Heart left ventricle (tissue), 16 donors: ENCODE data around the gene SFTPA1. TPM values are rescaled to one million over a fixed set of nuclear protein-coding genes. Genes with fewer than 3 reads are reported as not detected.
"Not testable (repeated sequence)": the region's sequence is repeated elsewhere in the genome, so short reads cannot be mapped to it uniquely, and the experiment has no call there.

Source experiments
- ATAC-seq, 4 donors: fragments of 200-7000 bp; cut with Tn5 transposase; one replicate each; pipeline ENCODE4 v1.9.1; 2020 to 2022; ENCODE audit warnings: moderate library complexity in 4 of 4, mild to moderate bottlenecking in 3 of 4, moderate number of reproducible peaks in 1 of 4
- DNase-seq, 5 donors: peaks; one replicate each; pipeline ENCODE4 v3.0.0-alpha.2; 2020
- H3K27ac ChIP-seq, 12 donors: fragments of 200-600 bp; sonication (generic) in 4 of 12; one replicate each; pipeline versions ENCODE4 v1.5.0 to v1.8.0; 2016 to 2022; ENCODE audit warnings: mild to moderate bottlenecking in 2 of 12
- H3K27me3 ChIP-seq, 9 donors: fragments of 200-600 bp; sonication (generic) in 2 of 9; one replicate each; pipeline versions ENCODE4 v1.5.1 to v1.8.0; 2016 to 2022; ENCODE audit warnings: mild to moderate bottlenecking in 3 of 9
- H3K36me3 ChIP-seq, 9 donors: fragments of 200-600 bp; sonication (generic) in 2 of 9; one replicate each; pipeline versions ENCODE4 v1.5.0 to v1.8.0; 2018 to 2022; ENCODE audit warnings: mild to moderate bottlenecking in 2 of 9
- H3K4me1 ChIP-seq, 12 donors: fragments of 200-600 bp; sonication (generic) in 4 of 12; one replicate each; pipeline versions ENCODE4 v1.5.0 to v1.8.0; 2016 to 2022; ENCODE audit warnings: mild to moderate bottlenecking in 3 of 12
- H3K4me3 ChIP-seq, 12 donors: fragments of 200-600 bp; sonication (generic) in 4 of 12; one replicate each; pipeline versions ENCODE4 v1.5.0 to v1.8.0; 2017 to 2022; ENCODE audit warnings: mild to moderate bottlenecking in 9 of 12, moderate library complexity in 4 of 12
- H3K9me3 ChIP-seq, 12 donors: fragments of 200-600 bp; sonication (generic) in 4 of 12; one replicate each; pipeline versions ENCODE4 v1.5.0 to v1.8.0; 2016 to 2022; ENCODE audit warnings: mild to moderate bottlenecking in 1 of 12
- CTCF ChIP-seq, 12 donors: fragments of 200-600 bp; sonication (generic) in 4 of 12; IDR thresholded peaks; one replicate each; pipeline versions ENCODE4 v1.5.0 to v1.8.0; 2018 to 2022; ENCODE audit warnings: antibody characterized with exemption in 12 of 12, mild to moderate bottlenecking in 5 of 12
- POLR2A ChIP-seq, 2 donors: fragments of 450-650 bp; IDR thresholded peaks; one replicate each; pipeline ENCODE4 v1.6.1; 2017; ENCODE audit warnings: antibody characterized with exemption in 2 of 2, mild to moderate bottlenecking in 2 of 2, moderate library complexity in 2 of 2
- WGBS, 4 donors: extraction: QIAGEN DNeasy Blood & Tissue Kit in 2 of 4; methylation state at CpG; one replicate each; pipeline versions ENCODE4 v1.1.5 to v1.1.7; 2013 to 2018; 5-methylcytosine and 5-hydroxymethylcytosine counted together
- intact Hi-C, 10 donors: fragments of 100-400 bp; cut with DNase I; formaldehyde crosslinking; loops; one replicate each; pipeline versions ENCODE4 v1.11.1 to v1.14.2; 2022
- polyA plus RNA-seq, 2 donors: library from polyadenylated mRNA; stranded (reverse); fragments of 200-250 nt; gene quantifications; one replicate each; pipeline ENCODE4 v1.2.3, GENCODE V29; 2013
- total RNA-seq, 9 donors: library from RNA; depleted of rRNA in 2 of 9; stranded (reverse); fragments of >200 nt in 2 of 9; fragmentation: NEBNext Ultra II Directional in 3 of 9; extraction: Animal tissue kit (Norgen Biotek cat#: 25700) in 3 of 9; gene quantifications; one replicate each; pipeline versions ENCODE4 v1.1.0 to v1.2.4, GENCODE V29; 2016 to 2023
- donor health status: ischemic (EF 13 %, LVEDD 7.1; RV severe dilation, severe dysfunction).
- donor health status: healthy with polysubstance abuse.
- donor health status: DM: no; HTN: yes; CAD: no.
- donor health status: DM: no; HTN: no; CAD: no.
- donor health status: ischemic (EF 25% LVEDD 6.9; RV normal size, moderate dysfunction).
- donor health status: ischemic (EF 25% LVEDD 5.7; RV mildly dilated, moderate dysfunction).
- donor health status: healthy.
- donor health status: DM: yes; HTN: yes; CAD: no.
- donor health status: ischemic (EF 35%, LVEDD 5.7; RV mildly dilated, moderate dysfunction).
- donor health status: nonischemic (EF 11% LVEDD 7.7; RV severe dilation, severe dysfunction).
- donor health status: DM: yes; HTN: yes; CAD: no.
- donor health status: PGD.
- donor health status: ischemic (EF 29% LVEDD 5.4; RV normal size, mild dysfunction).
- donor health status: nonischemic (EF 23%, LVEDD 6.1; RV moderate dilation, normal function).

SFTPA1 gene
- total and polyA plus RNA-seq, 11 donors: 0.26 TPM; not detected in 10

- H3K27me3 ChIP-seq: no peaks in the 10 kb centered on the region
- H3K4me1 ChIP-seq: no peaks in the 10 kb centered on the region
- DNase-seq (no peak), ATAC-seq (no peak)
- no peaks in the 10 kb centered on the region for H3K36me3 ChIP-seq
- peaks cover 0 to 18% (median 0%) of the 10 kb centered on the region in 12 donors for H3K9me3 ChIP-seq
- no peak overlapping the region for H3K27ac ChIP-seq
- 89 to 94% (median 89%) methylated on average over 1 of the region's 1 CpG for WGBS, 4 donors
- intact Hi-C loops: no loop called here
- TF ChIP-seq POLR2A (IDR thresholded peaks at IDR 0.05) (no peak), CTCF (IDR thresholded peaks at IDR 0.05) (no peak)
- H3K4me3 ChIP-seq: no peak overlapping the region
These were observed 5.4 kb downstream of the SFTPA1 start for GRCh38 chr10:79616164-79616563.

DNA sequence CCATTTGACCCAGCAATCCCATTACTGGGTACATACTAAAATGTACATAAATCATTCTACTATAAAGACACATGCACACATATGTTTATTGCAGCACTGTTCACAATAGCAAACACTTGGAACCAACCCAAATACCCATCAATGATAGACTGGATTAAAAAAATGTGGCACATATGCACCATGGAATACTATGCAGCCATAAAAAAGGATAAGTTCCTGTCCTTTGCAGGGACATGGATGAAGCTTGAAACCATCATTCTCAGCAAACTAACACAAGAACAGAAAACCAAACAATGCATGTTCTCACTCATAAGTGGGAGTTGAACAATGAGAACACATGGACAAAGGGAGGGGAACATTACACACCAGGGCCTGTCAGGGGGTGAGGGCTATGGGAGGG lies 12.9 kb downstream of the SFTPA1 start:
- H3K27ac ChIP-seq, H3K4me3 ChIP-seq, ATAC-seq, H3K36me3 ChIP-seq, intact Hi-C loops, DNase-seq, H3K4me1 ChIP-seq, H3K27me3 ChIP-seq: not testable (repeated sequence)
- peaks cover 0 to 31% (median 7%) of the 10 kb centered on the region in 12 donors for H3K9me3 ChIP-seq

DNA sequence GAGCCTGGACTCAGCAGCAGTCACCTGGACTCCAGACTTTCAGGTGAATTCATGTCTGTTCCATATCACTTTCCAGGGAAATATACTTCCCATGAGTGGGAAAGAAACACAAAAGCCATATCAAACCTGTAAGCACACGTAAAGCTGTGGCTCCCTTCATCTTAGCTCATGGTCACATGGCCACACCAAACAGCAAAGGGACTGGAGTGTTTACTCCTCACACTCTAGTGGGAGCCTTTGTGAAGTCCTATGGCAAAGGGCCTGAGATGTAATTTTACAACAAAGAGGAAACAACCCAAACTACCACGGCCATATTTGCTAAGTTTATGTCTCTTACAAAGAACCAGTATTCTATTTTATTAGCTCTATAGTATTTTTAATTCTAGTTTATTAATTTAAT lies 16.3 kb downstream of the SFTPA1 start:
- H3K36me3 ChIP-seq: no peaks in the 10 kb centered on the region
- no peaks in the 10 kb centered on the region for H3K4me1 ChIP-seq
- ATAC-seq (no peak), DNase-seq (no peak)
- 53 to 82% (median 81%) methylated on average over 2 of the region's 2 CpGs for WGBS, 4 donors
- H3K27ac ChIP-seq: no peak overlapping the region
- intact Hi-C loops: no loop called here
- H3K9me3 ChIP-seq: peaks cover 0 to 28% (median 7%) of the 10 kb centered on the region in 12 donors
- H3K27me3 ChIP-seq: no peaks in the 10 kb centered on the region
- TF ChIP-seq CTCF (IDR thresholded peaks at IDR 0.05) (no peak), POLR2A (IDR thresholded peaks at IDR 0.05) (no peak)
- no peak overlapping the region for H3K4me3 ChIP-seq

- DNase-seq (no peak), ATAC-seq (no peak)
- Histone ChIP-seq H3K36me3 (no peaks in the 10 kb centered on the region), H3K4me1 (no peaks in the 10 kb centered on the region), H3K27ac (no peak overlapping the region), H3K9me3 (peaks cover 0 to 23% (median 7%) of the 10 kb centered on the region in 12 donors), H3K27me3 (no peaks in the 10 kb centered on the region), H3K4me3 (no peak overlapping the region)
- intact Hi-C loops: no loop called here
- TF ChIP-seq CTCF (IDR thresholded peaks at IDR 0.05): no peak
- 89 to 93% (median 92%) methylated on average over 4 of the region's 4 CpGs for WGBS, 4 donors
These were observed 17.3 kb downstream of the SFTPA1 start for GRCh38 chr10:79628083-79628482.
